B cell (primary cell): Measurements from ENCODE around the gene SLC38A10. TPM values are rescaled to one million over a fixed set of nuclear protein-coding genes. Genes with fewer than 3 reads are reported as not detected.

Source experiments
- ATAC-seq: fragments of 200-7000 bp; cut with Tn5 transposase; one replicate; pipeline ENCODE4 v1.10.0; 2021; ENCODE audit warnings: low read depth, mild to moderate bottlenecking, moderate number of reproducible peaks, moderate library complexity
- CTCF ChIA-PET: fragments of 350-600 bp; sonication (Branson Sonifier 250); formaldehyde crosslinking; loops from one replicate; lab custom pipeline; 2021; ENCODE audit warnings: antibody characterized with exemption, inconsistent platforms; lab: Charles Lee
- POLR2A ChIA-PET: fragments of 350-600 bp; sonication (Branson Sonifier 250); formaldehyde crosslinking; loops from one replicate; lab custom pipeline; 2021; ENCODE audit warnings: antibody characterized with exemption; lab: Charles Lee
- DNase-seq: peaks from one replicate; pipeline ENCODE4 v3.0.0; 2013
- H2AFZ ChIP-seq: 2 replicates; pipeline ENCODE4 v1.6.1; 2012; ENCODE audit warnings: mild to moderate bottlenecking, low read depth, low read length; ENCODE audit not compliant: insufficient read depth, poor library complexity, severe bottlenecking
- H3K27ac ChIP-seq, 2 donors: 1 replicate in 1 of 2; 2 replicates in 1 of 2; pipeline ENCODE4 v1.5.1; 2012 to 2013; ENCODE audit warnings: low read length in 2 of 2, mild to moderate bottlenecking in 2 of 2, moderate library complexity in 1 of 2
- H3K27me3 ChIP-seq, 4 experiments: fragments of 200-600 bp in 1 of 4; sonication (generic) in 1 of 4; replicated peaks in 1 of 4; 1 replicate in 2 of 4; 2 replicates in 2 of 4; pipeline versions ENCODE4 v1.6.1 to v1.7.0; 2013 to 2016; ENCODE audit warnings: low read length in 3 of 4, mild to moderate bottlenecking in 2 of 4, mixed read lengths in 1 of 4, moderate library complexity in 1 of 4; ENCODE audit not compliant: insufficient read depth in 4 of 4, control insufficient read depth in 3 of 4; ENCODE audit errors: control extremely low read depth in 1 of 4
- H3K36me3 ChIP-seq, 2 experiments: replicated peaks in 1 of 2; 1 replicate in 1 of 2; 2 replicates in 1 of 2; pipeline versions ENCODE4 v1.6.1 to v1.7.1; 2013; ENCODE audit warnings: low read length in 1 of 2; ENCODE audit not compliant: insufficient read depth in 2 of 2, control insufficient read depth in 1 of 2; ENCODE audit errors: control extremely low read depth in 1 of 2, extremely low read depth in 1 of 2
- H3K4me1 ChIP-seq, 2 donors: fragments of 200-600 bp in 1 of 2; sonication (generic) in 1 of 2; 1 replicate in 1 of 2; 2 replicates in 1 of 2; pipeline versions ENCODE4 v1.5.1 to v1.6.1; 2013 to 2017; ENCODE audit warnings: low read length in 2 of 2; ENCODE audit not compliant: control insufficient read depth in 2 of 2, insufficient read depth in 2 of 2
- H3K4me2 ChIP-seq: replicated peaks from 2 replicates; pipeline ENCODE3; 2012; ENCODE audit warnings: mild to moderate bottlenecking, low read depth, low read length; ENCODE audit not compliant: poor library complexity, severe bottlenecking
- H3K4me3 ChIP-seq, 5 experiments: fragments of 200-600 bp in 1 of 5; sonication (generic) in 1 of 5; 1 replicate in 3 of 5; 2 replicates in 2 of 5; pipeline versions ENCODE4 v1.5.1 to v1.7.0; 2011 to 2016; ENCODE audit warnings: low read length in 4 of 5, mild to moderate bottlenecking in 4 of 5, low read depth in 2 of 5, control low read depth in 1 of 5, moderate library complexity in 1 of 5; ENCODE audit not compliant: insufficient read depth in 1 of 5; ENCODE audit errors: control extremely low read depth in 1 of 5, extremely low read depth in 1 of 5
- H3K79me2 ChIP-seq: fragments of 200-600 bp; sonication (generic); one replicate; pipeline ENCODE4 v1.6.0; 2016; ENCODE audit warnings: low read length; ENCODE audit not compliant: control insufficient read depth, insufficient read depth
- H3K9ac ChIP-seq: fragments of 200-600 bp; sonication (generic); 2 replicates; pipeline ENCODE4 v1.6.1; 2017; ENCODE audit warnings: mild to moderate bottlenecking, low read length, moderate library complexity
- H3K9me3 ChIP-seq, 3 donors: one replicate each; pipeline versions ENCODE4 v1.6.1 to v1.7.1; 2013; ENCODE audit warnings: low read length in 2 of 3; ENCODE audit not compliant: control insufficient read depth in 2 of 3, insufficient read depth in 1 of 3; ENCODE audit errors: control extremely low read depth in 1 of 3
- H4K20me1 ChIP-seq: 2 replicates; pipeline ENCODE4 v1.6.0; 2012; ENCODE audit warnings: mild to moderate bottlenecking, low read length; ENCODE audit not compliant: insufficient read depth, control insufficient read depth, poor library complexity, severe bottlenecking
- H3K27ac Mint-ChIP-seq: one replicate; pipeline ENCODE4 v1.8.0; 2021; ENCODE audit warnings: mixed read lengths
- H3K27me3 Mint-ChIP-seq: one replicate; pipeline ENCODE4 v1.8.0; 2021; ENCODE audit warnings: mixed read lengths
- H3K4me1 Mint-ChIP-seq: one replicate; pipeline ENCODE4 v1.8.0; 2021; ENCODE audit warnings: mixed read lengths
- H3K4me3 Mint-ChIP-seq: one replicate; pipeline ENCODE4 v1.8.0; 2021; ENCODE audit warnings: mixed read lengths
- H3K9me3 Mint-ChIP-seq: one replicate; pipeline ENCODE4 v1.8.0; 2022; ENCODE audit warnings: mixed read lengths; ENCODE audit not compliant: insufficient read depth
- EZH2 ChIP-seq: IDR thresholded peaks from 2 replicates; pipeline ENCODE4 v1.6.1; 2012; ENCODE audit warnings: borderline replicate concordance, low read depth, mild to moderate bottlenecking, moderate library complexity, low read length; ENCODE audit not compliant: insufficient read depth, poor library complexity, severe bottlenecking
- WGBS: methylation state at CpG from one replicate; pipeline ENCODE4 v1.1.5; 2013; ENCODE audit warnings: missing lambda C conversion rate; ENCODE audit not compliant: insufficient coverage; 5-methylcytosine and 5-hydroxymethylcytosine counted together
- intact Hi-C: fragments of 100-400 bp; cut with micrococcal nuclease; formaldehyde crosslinking; loops from one replicate; pipeline ENCODE4 v1.10.0; 2022
- polyA plus RNA-seq: library from polyadenylated mRNA; depleted of rRNA; stranded (reverse); fragments of >200 nt; gene quantifications from 2 replicates; pipeline ENCODE4 v1.2.3, GENCODE V29; 2012
- total RNA-seq, 2 donors: library from RNA; stranded (reverse); fragments of 120-200 nt in 1 of 2; gene quantifications; 1 replicate in 1 of 2; 2 replicates in 1 of 2; pipeline versions ENCODE4 v1.2.3 to v1.2.4, GENCODE V29; 2013 to 2022
- TF ChIP-seq, protein P1 (sequence below): fragments of 200-600 bp; IDR thresholded peaks from one replicate; pipeline ENCODE4 v1.8.0; 2022; ENCODE audit warnings: antibody characterized with exemption, mild to moderate bottlenecking

The SLC38A10 gene
- total and polyA plus RNA-seq, 2 donors (not counting 1 experiment from before 2014, with no cell fraction given): 76.1 to 104 TPM

DNA sequence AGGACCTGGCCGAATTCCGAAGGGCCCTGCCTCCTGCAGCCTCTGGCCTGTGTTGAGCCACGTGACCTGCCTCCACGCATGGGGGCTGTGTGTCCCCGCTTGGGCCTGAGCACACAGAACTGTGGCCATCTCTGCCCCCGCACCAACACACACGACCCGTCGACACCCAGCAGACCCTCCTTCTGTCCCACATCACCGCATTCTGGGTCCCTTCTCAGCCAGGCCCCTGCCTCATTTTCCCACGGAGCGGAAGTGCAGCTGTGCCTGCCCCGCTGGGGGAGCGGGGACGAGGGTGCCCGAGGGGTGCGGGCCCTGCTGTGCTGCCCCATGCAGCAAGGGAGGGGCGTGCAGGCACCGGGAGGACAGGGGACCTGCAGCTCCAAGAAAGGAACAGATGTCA, 37.6 kb downstream of the SLC38A10 start:
- Mint-ChIP-seq H3K9me3 (no peaks in the 10 kb centered on the region), H3K27me3 (no peaks in the 10 kb centered on the region), H3K4me1 (peaks cover 11% of the 10 kb centered on the region), H3K27ac (no peak overlapping the region), H3K4me3 (no peak overlapping the region)
- no peak overlapping the region for H3K4me2 ChIP-seq
- no peak overlapping the region for H3K9ac ChIP-seq
- no peak overlapping the region for H2AFZ ChIP-seq
- no peak overlapping the region for H3K4me3 ChIP-seq
- ATAC-seq (no peak), DNase-seq (no peak)
- peaks cover 22% of the 10 kb centered on the region for H3K79me2 ChIP-seq
- CTCF ChIA-PET: interaction anchor here (1.0 kb wide), 1 partner anchor 344 kb away, joined by 3 read pairs; no protein-coding TSS in a partner anchor
- POLR2A ChIA-PET: no interaction called here
- no peak overlapping the region for H3K27ac ChIP-seq
- no peaks in the 10 kb centered on the region for H3K27me3 ChIP-seq
- H3K4me1 ChIP-seq: peaks cover 0 to 4% of the 10 kb centered on the region in 2 donors
- no peak for TF ChIP-seq EZH2
- TF ChIP-seq, protein P1, sequence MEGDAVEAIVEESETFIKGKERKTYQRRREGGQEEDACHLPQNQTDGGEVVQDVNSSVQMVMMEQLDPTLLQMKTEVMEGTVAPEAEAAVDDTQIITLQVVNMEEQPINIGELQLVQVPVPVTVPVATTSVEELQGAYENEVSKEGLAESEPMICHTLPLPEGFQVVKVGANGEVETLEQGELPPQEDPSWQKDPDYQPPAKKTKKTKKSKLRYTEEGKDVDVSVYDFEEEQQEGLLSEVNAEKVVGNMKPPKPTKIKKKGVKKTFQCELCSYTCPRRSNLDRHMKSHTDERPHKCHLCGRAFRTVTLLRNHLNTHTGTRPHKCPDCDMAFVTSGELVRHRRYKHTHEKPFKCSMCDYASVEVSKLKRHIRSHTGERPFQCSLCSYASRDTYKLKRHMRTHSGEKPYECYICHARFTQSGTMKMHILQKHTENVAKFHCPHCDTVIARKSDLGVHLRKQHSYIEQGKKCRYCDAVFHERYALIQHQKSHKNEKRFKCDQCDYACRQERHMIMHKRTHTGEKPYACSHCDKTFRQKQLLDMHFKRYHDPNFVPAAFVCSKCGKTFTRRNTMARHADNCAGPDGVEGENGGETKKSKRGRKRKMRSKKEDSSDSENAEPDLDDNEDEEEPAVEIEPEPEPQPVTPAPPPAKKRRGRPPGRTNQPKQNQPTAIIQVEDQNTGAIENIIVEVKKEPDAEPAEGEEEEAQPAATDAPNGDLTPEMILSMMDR: no peak
- peaks cover 0 to 62% of the 10 kb centered on the region in 2 experiments for H3K36me3 ChIP-seq
- WGBS: 96% methylated on average over 19 of the region's 19 CpGs
- intact Hi-C loops: loop anchor here (10.0 kb wide), 1 partner anchor 257 kb away; the partner anchor contains the start of gene ACTG1
- H3K9me3 ChIP-seq: no peaks in the 10 kb centered on the region
- peaks cover 71% of the 10 kb centered on the region for H4K20me1 ChIP-seq

DNA sequence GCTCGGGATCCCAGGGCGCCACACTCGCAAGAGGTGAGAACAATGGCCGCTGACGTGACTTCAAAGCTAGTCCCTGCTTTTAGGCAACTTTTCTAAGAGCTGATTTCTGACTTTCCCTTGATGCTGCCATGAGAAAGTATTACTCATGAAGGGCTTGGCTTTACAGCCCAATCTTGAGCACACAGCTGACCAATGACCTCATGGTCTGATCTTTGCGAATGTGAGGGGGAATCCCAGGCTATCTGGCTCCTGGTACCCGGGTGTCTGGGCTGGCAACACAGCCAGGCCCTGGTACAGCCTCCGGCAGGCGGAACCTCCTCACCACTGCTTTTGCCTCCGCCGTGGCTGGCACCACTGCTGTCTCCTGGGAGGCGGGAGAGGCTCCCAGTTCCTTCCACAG, 38.5 kb downstream of the SLC38A10 start:
- Histone ChIP-seq H2AFZ (no peak overlapping the region), H3K9me3 (no peaks in the 10 kb centered on the region), H4K20me1 (peaks cover 74% of the 10 kb centered on the region), H3K27ac (no peak overlapping the region), H3K27me3 (no peaks in the 10 kb centered on the region), H3K36me3 (peaks cover 0 to 59% of the 10 kb centered on the region in 2 experiments), H3K4me2 (no peak overlapping the region), H3K79me2 (peaks cover 20% of the 10 kb centered on the region), H3K4me1 (peaks cover 0 to 9% of the 10 kb centered on the region in 2 donors), H3K9ac (no peak overlapping the region), H3K4me3 (no peak overlapping the region)
- H3K4me1 Mint-ChIP-seq: peaks cover 11% of the 10 kb centered on the region
- no peak overlapping the region for H3K27ac Mint-ChIP-seq
- WGBS: 96% methylated on average over 12 of the region's 12 CpGs
- intact Hi-C loops: loop anchor here (10.0 kb wide), 1 partner anchor 258 kb away; the partner anchor contains the start of gene ACTG1
- ChIA-PET CTCF (interaction anchor here (1.3 kb wide), 1 partner anchor 344 kb away, joined by 3 read pairs; no protein-coding TSS in a partner anchor), POLR2A (no interaction called here)
- no peaks in the 10 kb centered on the region for H3K27me3 Mint-ChIP-seq
- DNase-seq: no peak
- no peak for ATAC-seq
- no peaks in the 10 kb centered on the region for H3K9me3 Mint-ChIP-seq
- H3K4me3 Mint-ChIP-seq: no peak overlapping the region
- no peak for TF ChIP-seq EZH2
- TF ChIP-seq, protein P1: no peak
